ENCODE measurements around the gene MAT1A.

MAT1A gene

GRCh38 chr10:80281784-80282765, 7.4 kb downstream of the MAT1A start:
- no peak for DNase-seq

DNA sequence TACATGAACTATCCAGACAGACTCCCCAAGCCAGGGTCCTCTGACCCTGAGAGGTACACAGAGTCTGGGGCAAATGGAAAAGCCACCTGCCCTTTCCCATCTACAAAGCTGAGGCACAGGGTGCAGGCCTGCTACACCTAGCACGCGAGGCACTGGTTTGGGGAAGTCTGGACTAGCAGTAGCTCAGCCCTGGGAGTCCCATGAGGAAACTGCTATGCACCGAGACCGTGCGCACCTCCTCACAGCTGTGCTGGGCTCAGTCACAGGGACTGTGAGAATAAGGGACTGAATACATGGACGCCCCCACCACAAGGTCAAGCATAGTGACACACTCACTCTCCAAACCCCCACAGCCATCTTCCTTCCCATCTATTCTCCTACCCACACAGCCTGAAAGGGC, 8.2 kb downstream of the MAT1A start:
- DNase-seq: no peak

DNA sequence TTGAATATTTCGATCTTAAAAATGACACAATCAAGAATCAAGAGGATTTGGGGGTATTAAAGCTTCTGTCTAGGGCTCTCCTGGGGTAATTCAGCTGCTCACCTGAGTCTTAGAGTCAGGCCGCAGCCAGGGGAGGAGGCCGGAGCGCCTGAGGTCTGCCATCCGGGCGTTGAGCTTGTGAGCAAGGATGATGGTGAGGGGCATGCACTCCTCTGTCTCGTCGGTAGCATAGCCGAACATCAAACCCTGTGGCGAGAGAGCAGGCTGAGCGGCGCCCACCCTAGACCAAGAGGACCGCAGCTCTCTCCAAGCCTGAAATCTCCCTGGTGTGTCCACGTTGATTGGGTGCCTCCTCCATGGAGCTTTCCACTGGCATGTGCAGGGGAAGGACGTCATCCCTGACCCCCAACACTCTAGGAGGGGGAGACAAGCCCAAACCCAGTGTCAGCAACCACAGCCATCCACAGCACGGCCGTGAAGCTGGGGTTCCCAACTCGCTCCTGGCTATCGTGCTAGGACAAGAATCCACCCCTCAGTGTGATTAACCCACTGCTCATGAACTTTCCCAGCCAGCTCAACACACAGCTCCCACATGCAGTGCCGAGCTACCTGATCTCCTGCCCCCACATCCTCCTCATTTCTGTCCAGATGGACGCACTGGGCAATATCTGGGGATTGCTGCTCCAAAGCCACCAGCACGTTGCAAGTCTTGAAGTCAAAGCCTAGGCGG, 9.2 kb downstream of the MAT1A start:
- DNase-seq: no peak

DNA sequence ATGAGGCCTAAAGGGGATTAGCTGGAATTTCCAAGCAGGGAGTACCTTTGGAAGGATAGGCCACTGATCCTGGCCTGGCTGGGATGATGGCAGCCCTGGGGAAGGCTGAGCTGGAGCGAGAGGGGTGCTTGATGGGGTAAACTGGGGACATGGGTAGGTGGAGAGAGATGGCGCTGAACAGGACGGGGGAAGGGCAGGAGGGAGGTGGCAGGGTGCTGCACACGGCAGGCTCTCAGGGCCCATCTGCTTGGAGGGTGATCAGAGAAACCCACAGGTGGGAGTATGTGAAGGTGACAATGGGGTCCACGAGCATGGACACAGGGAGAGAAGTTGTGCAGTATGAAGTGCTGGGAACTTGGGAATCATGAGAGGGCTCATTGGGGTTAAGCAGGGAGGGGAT, 10.3 kb downstream of the MAT1A start:
- no peak for DNase-seq

DNA sequence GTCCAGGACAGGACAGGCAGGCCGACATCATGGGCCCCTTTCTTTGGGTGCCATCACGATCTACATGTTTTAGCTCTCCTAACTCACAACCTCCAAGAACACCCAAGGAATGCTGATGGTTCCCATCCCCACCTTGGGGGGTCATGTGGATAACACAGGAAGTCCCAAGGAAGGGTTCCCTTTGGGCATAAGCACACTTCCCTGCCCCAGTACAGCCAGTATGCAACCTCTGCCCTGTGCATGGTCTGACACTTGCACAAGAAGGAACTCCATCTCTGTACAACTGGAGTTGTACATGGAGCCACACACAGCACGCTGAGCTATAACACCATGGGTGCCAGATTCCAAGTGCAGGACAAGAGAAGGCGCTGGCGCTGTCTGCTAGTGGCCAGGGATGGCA, 11.0 kb downstream of the MAT1A start:
- no peak for DNase-seq

DNA sequence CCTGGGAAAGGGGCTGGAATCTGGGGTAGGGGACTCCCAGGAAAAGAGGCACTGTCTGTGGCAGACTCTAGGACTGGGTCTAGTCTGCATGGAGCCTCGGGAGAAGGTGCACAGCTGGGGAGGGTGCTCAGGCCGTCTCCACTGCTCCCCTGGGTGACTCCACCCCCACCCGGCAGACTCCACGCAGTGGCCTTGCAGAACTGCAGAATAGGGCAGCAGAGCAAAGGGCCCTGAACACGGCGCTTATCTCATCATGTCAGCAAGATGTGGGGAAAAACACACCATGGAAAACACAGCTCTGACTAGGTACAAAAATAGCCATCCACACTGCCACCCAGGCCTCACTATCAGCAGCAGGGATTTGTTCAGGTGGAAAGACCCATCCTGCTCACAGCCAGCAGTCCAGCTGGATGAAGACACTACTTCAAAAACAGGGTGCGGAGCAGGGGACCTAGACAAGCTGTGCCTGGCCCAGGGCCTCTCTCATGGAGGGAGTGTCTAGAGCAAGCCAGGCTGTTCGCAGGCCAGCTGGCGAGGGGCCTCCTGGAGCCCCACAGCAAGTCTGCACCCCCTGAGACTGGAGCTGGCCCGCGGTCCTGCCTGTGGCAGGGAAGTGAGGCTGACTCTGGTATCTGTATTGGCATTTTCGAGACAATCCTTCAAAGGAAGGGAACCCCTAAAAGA, 11.7 kb downstream of the MAT1A start:
- no peak for DNase-seq

DNA sequence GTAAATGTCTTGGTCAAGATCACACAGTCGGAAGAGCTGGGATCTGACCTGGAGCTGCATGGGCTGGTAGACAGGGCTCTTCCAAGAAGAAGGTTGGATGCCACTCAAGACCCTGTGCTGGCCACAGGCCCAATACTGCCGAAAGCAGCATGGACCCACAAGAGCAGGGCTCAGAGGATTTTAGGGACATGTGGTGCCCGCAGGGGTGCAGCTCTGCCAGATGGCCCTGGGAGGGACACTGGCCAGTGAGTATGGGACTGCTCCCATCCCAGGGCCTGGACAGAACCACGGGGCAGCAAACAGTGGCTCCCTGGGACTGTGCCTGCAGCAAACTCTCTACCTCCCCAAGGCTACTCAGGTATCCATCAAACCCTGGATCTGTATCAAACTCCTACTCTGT, 12.4 kb downstream of the MAT1A start:
- DNase-seq: no peak

DNA sequence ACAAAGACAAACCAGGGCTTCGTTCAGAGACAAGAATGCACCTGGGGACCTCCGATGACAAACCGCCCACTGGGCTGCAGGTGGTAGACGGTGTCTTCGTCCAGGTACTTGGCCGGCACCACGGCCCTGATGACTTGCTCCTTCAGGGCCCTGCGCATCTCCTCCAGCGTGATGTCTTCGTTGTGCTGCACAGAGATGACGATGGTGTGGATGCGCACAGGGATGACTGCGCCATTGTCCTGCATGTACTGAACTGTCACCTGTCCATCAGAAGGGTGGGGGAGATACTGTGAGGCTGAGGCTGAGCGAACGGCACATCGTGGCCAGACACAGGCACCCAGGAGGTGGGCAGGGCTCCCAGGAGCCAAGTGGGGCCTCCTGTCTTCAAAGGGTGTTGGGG, 13.1 kb downstream of the MAT1A start:
- no peak for DNase-seq

DNA sequence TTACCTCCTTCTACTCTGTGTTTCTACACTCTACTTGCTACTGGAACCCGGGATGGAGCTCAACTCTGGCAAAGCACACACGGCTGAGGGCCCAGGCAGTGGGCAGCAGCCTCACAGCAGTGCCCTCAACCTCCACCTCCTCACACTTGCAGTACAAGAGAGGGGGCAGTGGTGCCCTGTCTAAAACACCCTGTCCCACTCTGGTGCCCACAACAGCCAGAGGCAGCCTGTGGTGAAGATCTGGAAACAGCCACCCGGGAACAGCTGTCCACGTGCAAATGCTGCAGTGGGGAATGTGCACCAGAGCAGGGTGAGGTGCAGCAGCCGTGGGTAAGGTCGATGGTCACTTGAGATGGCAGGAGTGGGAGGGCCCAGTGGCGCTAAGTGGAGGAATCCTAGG, 13.7 kb downstream of the MAT1A start:
- DNase-seq: no peak

GRCh38 chr10:80275135-80275498, 14.3 kb downstream of the MAT1A start:
- no peak for DNase-seq

GRCh38 chr10:80274396-80275134, 14.9 kb downstream of the MAT1A start:
- DNase-seq: no peak

GRCh38 chr10:80273523-80274170, 15.8 kb downstream of the MAT1A start:
- no peak for DNase-seq

GRCh38 chr10:80272793-80273522, 16.5 kb downstream of the MAT1A start:
- no peak for DNase-seq

DNA sequence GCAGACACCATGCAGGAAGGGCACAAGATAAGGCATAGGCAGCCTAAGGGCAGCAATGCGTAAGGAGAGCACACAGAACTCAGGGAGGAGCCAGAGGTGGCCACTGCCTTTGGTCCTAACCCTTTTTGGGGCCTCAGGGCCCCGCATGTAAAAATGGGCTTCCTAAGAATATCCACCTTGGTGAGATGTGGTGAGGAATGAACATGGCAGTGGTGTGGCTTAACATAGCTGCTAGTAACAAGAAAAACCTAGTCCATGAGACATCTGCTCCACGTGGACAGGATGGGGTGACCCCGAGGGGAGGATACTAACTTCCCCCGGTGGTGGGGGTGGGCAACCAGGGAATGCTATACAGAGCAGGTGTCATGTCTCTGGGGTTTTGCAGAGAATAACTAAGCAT, 18.0 kb downstream of the MAT1A start:
- no peak for DNase-seq

DNA sequence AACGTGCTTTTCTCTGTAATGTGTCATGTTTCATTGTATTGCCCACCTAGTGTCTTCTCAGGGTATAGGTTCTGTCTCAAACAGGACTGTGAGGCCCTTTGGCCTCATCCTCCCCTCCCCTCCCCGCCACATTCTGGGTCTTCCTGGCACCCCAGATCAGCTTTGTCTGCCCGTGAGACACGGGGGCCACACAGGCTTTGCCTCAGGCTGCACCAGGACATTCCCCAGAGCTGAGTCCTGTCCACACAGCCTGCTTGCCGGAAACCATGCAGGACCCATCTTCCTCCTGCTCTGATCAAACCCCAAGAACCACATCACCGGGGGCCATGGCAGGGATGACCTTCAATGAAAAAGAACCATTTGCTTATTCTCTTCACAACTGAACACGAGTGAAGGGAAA, 18.6 kb downstream of the MAT1A start:
- no peak for DNase-seq

GRCh38 chr10:80268938-80269588, 20.4 kb downstream of the MAT1A start:
- DNase-seq: no peak

DNA sequence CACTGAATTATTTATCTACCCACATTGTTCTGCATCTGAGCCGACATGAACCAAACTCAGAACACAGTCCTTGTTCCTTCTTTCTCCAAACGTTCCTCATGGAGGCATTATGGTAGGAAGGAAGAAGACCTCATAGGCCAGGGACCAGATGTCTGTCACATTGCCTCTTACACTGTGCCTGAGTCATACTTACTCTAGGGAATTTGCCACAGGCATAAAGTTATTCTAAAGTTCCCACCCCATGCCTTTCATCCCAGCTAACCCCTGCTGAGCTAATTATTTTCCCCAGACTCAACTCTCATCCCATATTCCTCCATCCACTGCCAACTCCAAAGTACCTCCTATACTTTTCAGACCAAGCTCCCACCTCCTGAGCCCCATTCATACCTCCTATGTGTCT, 21.2 kb downstream of the MAT1A start:
- no peak for DNase-seq

GRCh38 chr10:80266513-80266863, 23.0 kb downstream of the MAT1A start:
- DNase-seq: no peak

- no peak for DNase-seq
Measured at GRCh38 chr10:80265740-80266512, 23.5 kb downstream of the MAT1A start.
